Lung microvascular endothelial cell (primary cell): Measurements from ENCODE around the gene PARP4. TPM values are rescaled to one million over a fixed set of nuclear protein-coding genes. Genes with fewer than 3 reads are reported as not detected.

Experiments
- total RNA-seq: library from RNA; depleted of rRNA; stranded (reverse); fragments of >200 nt; gene quantifications from 2 replicates; pipeline ENCODE4 v1.2.1, GENCODE V29; 2014

Gene PARP4
- total RNA-seq, 1 donor from 2014 or later: 27.8 TPM

Other genes with a start within 250 kb of the PARP4 start
- gene C1QTNF9, start 203.2 kb downstream of the PARP4 start, total RNA-seq: not detected in 2 replicates
- gene ATP12A, start 167.6 kb upstream of the PARP4 start, total RNA-seq: not detected in 2 replicates